Lung microvascular endothelial cell (primary cell): Measurements from ENCODE around the gene SLC25A47. TPM values are rescaled to one million over a fixed set of nuclear protein-coding genes. Genes with fewer than 3 reads are reported as not detected.
"Not testable (repeated sequence)": the region's sequence is repeated elsewhere in the genome, so short reads cannot be mapped to it uniquely, and the experiment has no call there.

ENCODE experiments used
- DNase-seq, 2 donors: peaks; one replicate each; pipeline versions ENCODE4 v3.0.0 to v3.0.0-alpha.2; 2010; ENCODE audit warnings: low read depth in 2 of 2
- total RNA-seq: library from RNA; depleted of rRNA; stranded (reverse); fragments of >200 nt; gene quantifications from 2 replicates; pipeline ENCODE4 v1.2.1, GENCODE V29; 2014

SLC25A47 gene
- total RNA-seq, 1 donor from 2014 or later = under 0.01 TPM

DNA sequence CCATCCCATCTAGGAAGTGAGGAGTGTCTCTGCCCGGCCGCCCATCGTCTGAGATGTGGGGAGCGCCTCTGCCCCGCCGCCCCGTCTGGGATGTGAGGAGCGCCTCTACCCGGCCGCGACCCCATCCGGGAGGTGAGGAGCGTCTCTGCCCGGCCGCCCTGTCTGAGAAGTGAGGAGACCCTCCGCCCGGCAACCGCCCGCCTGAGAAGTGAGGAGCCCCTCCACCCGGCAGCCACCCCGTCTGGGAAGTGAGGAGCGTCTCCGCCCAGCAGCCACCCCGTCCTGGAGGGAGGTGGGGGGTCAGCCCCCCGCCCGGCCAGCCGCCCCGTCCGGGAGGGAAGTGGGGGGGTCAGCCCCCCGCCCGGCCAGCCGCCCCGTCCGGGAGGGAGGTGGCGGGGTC is 21.5 kb downstream of the SLC25A47 start:
- not testable (repeated sequence) for DNase-seq

DNA sequence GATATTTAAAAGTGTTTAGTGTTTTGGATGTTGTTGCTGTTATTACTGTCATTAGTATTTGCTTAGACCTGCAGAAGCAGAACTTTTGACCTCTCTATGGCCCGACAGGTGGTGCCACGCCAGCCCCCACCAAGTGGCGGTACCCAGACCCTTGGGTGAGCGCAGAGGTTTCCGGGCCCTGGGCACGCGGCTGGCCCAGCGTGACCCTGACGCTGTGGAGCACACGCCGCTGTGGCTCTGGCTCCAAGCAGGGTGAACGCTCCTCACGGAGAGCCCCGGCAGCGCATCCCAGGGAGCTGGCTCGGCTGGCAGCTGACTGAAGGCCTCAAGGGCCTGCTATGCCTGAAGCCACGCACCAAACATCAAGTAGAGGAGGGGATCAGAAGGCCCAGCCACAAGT is 22.6 kb downstream of the SLC25A47 start:
- no peak for DNase-seq

DNA sequence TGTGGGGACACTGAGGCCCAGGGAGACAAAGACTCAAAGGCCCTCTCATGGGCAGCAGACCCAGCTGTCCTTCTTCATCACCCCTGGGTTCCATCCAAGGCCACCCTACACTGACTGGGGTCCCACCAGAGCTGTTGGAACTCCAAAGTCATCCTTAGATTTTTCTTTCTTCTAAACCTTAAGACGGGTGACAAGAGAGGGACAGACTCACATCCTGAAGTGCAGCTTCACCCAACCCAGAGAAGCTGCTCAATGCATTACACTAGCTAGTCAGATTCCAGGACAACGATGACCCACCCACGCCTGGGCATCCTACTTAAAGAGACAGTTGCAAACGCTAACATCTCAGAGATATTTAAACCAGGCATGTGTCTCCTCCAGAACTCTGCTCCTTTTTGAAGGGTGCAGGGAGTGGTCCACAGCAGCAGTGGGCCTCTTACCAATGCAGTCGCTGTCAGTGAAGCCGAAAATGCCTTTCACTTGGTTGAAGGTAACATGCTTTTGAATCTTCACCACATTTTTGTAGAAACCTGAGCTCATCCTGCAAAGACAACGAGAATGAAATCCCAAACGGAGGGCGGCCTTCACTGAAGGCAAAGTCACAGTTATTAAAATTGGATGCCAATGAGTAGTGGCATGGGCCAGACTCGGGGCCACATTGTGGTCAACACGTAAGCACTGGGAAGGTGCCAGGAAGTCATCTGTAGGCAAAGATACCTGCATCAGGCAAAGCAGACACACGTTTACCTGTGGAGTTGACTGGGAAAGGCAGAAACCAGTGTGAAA is 23.4 kb downstream of the SLC25A47 start:
- no peak for DNase-seq

DNA sequence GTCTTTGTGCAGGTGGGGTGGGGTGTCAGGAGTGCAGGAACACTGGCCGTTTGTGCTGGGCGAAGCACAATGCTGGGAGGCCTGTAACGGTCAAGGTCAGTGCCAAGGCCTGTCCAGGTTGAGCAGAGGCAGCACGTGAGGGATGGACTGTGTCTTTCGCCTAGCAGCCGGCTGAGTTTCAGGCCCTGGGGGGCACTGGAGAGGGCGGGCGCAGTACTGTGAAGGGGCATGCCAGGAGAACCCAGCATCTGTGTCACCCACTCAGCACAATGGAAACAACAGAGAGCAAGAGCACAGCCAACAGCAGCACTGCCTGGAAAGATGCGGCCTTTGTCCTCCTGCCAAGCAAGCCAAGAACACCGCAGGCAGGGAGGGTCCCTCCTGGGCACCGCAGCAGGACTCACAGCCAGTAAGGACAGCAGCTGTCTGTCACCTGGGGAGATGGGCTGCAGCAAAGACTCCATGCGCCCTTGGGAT is 25.2 kb downstream of the SLC25A47 start:
- DNase-seq = no peak

DNA sequence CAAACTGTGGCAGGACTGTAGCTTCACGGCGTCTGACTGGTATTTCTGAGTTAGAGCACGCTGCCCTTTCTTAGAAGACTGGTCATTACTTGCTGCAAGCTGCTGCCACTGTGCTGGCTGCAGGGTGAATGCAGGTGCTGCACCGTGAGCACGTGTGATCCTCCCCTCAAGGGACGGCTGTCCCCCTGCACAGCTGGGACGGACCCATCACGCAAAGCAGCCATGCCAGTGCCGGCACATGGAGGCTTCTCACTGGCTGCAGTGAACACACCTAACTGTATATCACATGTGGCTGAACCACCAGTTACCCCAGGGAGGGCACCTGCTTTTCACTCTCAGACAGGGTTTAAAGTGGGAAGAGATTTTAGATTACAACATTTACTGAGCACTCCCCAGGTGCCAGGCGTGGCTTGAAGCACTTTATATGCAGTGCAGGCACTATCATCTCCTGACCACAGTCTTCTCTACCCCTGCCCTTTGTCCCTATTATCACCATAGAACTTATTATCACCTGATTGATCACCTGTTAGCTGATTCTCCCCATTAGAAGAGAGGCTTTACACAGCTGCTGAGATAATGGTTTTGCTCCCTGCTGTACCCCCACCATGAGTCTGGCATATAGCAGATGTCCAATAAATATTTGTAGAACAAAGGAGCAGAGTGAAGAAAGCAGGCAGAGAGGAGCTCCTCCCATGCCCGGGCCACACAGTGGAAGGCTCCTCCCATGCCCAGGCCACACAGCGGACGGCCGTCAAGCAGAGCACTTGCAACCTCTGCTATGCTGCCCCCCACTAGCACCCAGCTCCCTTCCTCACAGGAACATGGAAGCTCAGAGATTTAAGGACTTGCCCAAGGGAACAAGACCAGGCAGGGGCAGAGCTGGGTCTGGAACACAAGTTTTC is 25.9 kb downstream of the SLC25A47 start:
- DNase-seq = no peak

DNA sequence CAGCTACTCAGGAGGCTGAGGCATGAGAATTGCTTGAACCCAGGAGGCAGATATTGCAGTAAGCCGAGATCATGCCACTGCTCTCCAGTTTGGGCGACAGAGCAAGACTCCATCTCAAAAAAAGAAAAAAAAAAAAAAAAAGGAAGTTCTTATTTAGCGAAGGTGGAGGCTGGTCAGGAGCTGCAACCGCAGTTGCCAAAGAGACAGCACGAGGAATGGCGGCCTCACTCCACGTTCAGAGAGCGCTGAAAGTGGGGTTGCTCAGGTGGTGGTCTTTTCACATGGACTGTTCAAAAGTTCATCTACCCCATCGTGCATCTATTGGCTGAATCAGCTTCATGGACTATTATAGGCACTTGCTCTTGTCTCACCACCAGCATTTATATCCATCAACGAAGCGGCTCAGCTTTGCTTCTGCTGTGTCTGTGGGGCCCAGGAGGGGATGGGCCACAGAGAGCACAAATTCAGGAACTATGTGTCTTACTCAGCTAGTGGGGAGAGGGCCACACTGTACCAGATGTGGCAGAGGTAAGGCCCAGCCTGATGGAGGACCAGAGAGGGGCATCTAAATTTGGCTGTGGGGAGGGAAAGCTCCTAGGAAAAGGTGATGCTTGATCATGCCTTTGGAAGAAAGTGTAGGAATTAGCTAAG is 27.3 kb downstream of the SLC25A47 start:
- no peak for DNase-seq

DNA sequence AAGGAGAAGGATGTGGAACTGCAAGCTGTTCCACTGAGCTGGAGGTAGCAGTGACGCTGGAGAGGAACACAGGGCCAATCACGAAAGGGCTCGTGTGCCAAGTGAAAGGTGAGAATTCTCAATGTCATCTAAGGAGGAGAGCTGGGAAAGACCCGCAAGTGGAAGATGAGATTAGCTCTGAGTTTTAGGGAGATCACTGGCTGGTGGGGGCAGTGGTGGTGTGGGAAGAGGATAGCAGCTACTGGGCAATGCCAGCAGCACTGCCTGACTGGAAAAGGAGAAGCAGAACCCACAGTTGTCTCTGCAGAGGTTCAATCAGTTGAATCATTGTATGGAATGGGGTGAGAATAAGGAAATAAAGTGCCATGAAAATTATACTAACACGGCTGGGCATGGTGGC is 27.8 kb downstream of the SLC25A47 start:
- DNase-seq = no peak

DNA sequence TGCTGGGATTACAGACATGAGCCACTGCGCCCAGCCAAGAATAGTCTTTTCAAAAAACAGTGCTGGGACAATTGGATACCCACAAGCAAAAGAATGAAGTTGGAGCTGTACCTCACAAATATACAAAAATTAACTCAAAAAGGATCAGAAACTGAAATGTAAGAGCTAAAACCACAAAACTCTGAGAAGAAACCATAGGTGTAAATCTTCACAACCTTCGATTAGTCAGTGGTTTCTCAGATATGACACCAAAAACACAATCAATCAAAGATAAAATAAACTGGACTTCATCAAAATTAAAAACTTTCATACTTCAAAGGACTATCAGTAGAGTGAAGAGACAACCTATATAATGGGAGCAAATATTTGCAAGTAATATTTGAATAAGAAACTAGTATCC is 35.3 kb downstream of the SLC25A47 start:
- no peak for DNase-seq

DNA sequence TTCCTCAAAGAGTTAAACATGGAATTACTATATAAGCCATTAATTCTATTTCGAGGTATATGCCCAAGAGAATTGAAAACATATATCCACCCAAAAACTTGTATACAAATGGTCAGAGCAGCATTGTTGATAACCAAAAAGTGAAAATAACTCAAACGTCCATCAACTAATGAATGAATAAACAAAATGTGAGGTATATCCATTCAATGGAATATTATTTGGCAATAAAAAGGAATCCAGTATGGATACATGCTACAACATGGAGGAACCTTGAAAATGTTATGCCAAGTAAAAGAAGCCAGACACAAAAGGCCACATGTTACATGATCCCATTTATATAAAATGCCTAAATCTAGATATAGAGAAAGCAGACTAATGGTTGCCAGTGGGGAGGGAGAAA is 36.0 kb downstream of the SLC25A47 start:
- DNase-seq = no peak

DNA sequence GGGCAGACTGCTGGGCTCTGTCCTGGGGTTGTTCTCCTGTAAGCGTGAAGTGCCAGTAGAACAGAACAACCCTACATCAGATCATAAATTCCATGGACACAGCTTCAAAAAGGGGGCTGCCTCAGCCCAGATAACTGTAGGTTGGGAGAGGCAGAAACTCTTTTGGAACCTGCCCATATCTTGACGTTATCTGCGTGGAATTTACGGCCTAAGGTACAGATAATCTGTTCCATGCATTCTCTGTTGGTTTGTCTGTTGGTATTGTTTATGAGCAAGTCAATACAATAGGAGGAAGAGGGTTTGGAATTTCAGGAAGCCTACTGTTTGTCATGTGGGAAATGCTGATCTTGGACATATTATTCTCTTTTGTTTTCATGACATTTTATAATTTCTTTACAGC is 36.7 kb downstream of the SLC25A47 start:
- DNase-seq = peak; percentile 91 to 98

DNA sequence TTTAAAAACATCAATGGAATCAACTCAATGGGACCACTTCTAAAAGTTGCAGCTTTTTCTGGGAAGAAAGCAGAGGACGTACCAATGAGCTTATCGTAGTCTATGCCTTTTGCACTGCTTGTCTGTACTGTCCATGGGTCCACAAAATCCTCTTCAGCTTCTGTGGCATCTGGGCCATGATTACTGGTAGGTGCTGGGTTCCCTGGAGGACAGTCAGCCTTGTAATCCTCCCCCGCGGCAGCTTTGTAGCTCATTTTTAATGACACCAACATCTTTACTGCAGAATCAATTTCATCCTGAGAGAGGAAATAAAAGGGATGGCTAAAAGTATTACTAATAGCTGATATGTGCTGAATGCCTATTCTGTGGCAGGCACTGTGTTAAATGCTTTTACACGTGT is 38.5 kb downstream of the SLC25A47 start:
- DNase-seq = no peak

DNA sequence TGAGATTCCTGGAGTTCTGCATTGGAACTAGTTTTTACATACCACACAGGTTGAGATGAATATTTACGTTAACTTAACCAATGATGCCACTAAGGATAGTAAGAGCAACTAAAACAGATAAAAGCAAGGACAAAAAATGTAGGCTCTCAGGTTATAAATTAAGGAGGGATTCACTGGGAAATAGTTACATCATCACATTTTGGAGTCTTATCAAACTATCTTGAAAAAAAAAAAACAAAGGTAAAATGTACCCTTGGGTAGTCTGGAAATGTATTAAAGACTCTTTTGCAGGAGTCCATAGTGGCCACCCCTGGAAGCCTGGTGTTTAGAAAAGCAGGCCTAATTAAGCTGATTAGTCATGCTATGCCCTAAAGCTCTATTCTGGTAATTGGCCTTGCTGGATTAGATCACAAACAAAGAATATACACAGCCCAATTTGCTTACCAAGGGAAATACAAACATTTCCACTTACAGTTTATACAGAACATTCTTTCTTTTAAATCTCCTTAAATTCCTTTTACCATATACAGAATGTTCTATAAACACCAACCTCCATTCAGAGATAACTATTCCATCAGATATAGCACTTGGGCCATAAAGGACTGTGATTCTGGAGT is 39.3 kb downstream of the SLC25A47 start:
- no peak for DNase-seq

DNA sequence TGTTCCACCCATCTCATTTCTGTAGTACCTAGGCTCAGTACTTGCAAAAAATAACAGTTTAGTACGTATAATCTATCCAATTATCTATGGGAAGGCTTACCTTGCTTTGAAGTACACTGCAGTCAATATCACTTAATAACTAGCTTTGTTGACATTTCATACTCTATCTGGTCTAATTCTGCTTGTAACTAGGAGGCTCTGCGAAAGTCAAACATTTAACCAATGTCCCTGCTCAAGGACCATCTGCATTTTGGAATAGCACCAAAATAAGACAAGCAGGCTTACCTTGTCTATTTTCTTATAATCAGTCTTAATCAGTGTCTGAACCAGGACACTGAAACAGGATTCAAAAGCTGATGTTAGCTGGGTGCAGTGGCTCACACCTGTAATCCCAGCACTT is 39.9 kb downstream of the SLC25A47 start:
- DNase-seq = no peak

DNA sequence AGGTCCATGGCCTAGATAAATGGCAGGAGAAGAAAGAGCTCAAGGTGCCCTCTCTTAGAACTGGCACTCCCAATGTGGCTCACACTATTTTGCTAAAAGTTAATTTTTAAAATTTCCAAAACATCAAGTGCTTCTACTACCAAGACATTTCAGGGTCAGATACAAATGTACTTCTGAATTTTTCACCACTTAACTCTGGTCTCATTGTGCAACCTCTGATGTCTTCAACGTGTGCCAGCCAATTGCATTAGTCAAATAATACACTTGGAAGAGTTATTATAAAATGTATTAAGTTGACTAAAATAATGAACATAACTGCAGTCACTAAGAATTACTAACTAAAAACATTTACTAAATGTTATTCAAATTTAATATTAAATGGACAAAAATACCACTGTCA is 41.3 kb downstream of the SLC25A47 start:
- DNase-seq = no peak

DNA sequence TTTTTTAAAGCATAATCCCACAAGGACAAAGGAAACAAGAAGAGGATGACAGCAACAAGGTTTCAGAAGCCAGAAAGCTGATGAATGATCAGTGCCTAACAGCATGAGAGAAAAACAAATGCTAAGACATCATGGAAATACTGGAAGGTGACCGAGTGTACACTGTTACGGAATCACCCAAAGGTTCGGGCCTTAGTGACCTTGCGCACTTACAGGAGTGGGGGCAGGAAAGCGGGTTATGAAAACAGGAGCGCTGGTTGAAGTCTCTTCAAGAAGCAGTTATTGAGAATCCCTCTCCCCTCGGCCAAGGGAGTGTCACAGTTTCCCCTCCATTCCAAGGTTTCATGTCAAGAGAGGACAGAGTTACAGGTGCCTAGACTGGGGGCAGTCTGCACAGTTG is 42.6 kb downstream of the SLC25A47 start:
- no peak for DNase-seq

DNA sequence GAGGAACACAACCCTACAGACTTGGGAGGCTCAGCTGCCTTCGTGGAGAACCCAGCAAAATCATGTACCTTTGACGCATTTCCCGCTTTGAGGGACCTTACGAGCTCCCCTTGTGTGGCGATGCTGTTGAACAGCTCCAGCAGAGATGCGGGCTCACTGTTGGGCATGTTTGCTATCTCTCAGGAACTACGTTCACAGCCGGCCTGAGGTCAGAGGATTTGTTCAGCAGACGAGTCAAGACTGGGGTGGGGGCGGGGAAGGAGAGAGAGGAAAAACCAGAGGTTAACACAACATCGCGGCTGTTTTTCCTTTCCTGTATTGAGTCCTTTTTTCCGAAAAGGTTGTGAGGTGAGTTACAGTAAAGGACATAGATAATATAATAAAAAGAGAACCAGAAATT is 45.9 kb downstream of the SLC25A47 start:
- peak in 1 of 2 donors; percentile 87 for DNase-seq

DNA sequence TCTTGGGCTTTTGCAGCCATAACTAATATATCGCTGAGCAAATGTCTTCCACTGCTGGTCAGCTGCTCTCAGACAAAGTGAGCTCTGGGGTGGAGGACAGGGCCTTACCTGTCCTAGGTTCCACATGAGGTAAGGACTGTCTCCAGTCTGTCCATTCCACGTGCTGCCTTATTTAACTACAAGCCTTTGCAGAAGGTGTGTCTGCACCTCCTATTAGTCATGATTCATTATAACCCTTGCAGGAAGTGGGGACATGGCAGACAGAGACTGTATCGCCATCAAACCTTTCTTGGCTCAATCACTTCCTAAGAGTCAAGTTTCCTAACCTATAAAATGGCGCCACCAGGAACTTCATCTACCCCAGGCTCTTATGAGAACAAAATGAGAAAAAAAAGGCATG is 46.9 kb downstream of the SLC25A47 start:
- DNase-seq = no peak

DNA sequence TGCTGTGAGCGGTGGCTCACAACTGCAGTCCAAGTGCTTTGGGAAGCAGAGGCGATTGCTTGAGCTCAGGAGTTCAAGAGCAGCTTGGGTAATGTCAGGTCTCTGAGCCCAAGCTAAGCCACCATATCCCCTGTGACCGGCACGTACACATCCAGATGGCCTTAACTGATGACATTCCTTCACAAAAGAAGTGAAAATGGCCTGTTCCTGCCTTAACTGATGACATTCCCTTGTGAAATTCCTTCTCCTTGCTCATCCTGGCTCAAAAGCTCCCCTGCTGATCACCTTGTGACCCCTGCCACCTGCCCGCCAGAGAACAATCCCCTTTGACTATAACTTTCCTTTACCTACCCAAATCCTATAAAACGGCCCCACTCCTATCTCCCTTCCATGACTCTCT is 48.6 kb downstream of the SLC25A47 start:
- DNase-seq = no peak

DNA sequence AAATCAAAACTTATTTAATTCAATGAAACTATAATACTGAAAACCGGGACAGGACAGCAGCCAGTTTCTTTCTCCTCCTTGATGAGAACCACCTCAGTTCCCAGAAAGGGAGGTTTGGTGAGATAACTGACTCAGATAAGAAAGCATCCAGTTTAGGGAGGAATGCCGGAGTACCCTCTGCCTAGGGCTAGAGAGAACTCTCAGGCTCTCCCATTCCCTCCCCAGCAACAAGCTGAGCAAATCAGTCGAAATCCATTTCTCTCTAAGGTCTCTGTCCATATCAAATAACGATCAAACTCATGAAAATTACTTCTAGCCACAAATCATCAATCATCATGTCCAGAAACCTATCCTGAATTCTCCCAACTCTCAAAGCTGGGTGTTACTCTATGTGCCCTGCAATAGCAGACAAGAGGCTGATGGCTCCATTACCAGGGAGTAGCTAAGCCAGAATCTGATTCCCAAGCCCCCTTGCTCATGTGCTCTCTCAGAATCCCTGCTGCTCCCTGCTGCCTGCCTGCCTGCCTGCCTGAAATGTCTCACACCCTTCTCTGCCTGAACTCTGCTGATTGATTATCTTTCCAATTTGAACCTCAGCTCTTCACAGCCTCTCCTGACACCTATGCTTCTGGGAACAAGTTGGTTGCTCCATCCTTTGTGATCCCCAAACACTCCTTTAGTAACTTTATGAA is 49.4 kb downstream of the SLC25A47 start:
- peak in 1 of 2 donors; percentile 56 for DNase-seq

DNA sequence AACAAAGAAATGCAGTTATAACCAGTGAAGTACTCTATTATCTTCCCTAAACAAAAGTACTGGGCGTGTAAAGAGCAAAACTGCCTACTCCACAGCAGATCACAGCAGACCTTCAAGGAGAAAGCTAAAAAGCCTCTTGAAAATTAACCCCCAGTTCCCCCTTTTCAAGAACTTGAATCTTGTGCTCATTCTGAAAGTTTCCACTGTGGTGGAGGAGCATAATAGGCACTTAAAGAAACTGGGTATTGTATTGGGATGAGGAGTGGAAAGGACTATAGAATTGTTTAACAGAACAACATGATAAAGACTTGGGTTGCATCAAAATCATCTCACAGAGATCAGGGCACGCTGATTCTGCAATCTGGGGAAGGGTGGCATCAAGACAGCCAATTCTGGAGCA is 51.1 kb downstream of the SLC25A47 start:
- DNase-seq = no peak

DNA sequence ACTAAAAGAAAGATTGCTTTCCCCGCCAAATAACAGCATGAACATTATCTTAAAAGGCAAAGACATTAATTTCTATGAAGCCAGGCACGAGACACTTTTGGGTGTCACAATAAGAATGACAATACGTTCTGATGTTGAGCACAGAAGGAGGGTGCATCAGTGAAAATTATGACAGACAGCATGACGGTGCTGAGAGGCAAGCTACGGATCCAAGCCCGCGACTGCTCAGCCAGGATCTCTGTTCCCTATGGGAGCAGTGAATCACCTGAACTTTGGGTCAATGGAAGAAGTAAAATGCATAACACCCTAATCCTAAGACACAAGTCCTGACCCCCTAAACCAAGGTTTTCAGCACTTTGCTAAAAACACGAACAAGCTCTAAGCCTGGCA is 51.7 kb downstream of the SLC25A47 start:
- peak in 1 of 2 donors; percentile 60 for DNase-seq
